HTERT RPE-1 (cell line): ENCODE measurements around the gene NALCN.

Source experiments
- in situ Hi-C: fragments of 300-500 bp; cut with MboI; formaldehyde crosslinking; loops from 4 replicates; pipeline ENCODE4 v1.14.3; 2020; ENCODE audit warnings: low sequenced_read_pairs

The NALCN gene

GRCh38 chr13:101140087-101140770 lies 276.1 kb downstream of the NALCN start:
- in situ Hi-C loops, result no loop called here

GRCh38 chr13:101139081-101139480 lies 277.2 kb downstream of the NALCN start:
- in situ Hi-C loops, result no loop called here

- in situ Hi-C loops, result no loop called here
Measured at GRCh38 chr13:101127741-101128353, 288.5 kb downstream of the NALCN start.

- in situ Hi-C loops, result no loop called here
Measured at GRCh38 chr13:101123028-101123427, 293.3 kb downstream of the NALCN start.

GRCh38 chr13:101121608-101122007 lies 294.7 kb downstream of the NALCN start:
- in situ Hi-C loops, result no loop called here

GRCh38 chr13:101120007-101120406 lies 296.3 kb downstream of the NALCN start:
- in situ Hi-C loops, result no loop called here

- in situ Hi-C loops, result no loop called here
Measured at GRCh38 chr13:101116826-101117225, 299.5 kb downstream of the NALCN start.

GRCh38 chr13:101116341-101116740 lies 300.0 kb downstream of the NALCN start:
- in situ Hi-C loops, result no loop called here

- in situ Hi-C loops, result no loop called here
Measured at GRCh38 chr13:101115762-101116171, 300.5 kb downstream of the NALCN start.

- in situ Hi-C loops, result no loop called here
Measured at GRCh38 chr13:101111894-101112293, 304.4 kb downstream of the NALCN start.

- in situ Hi-C loops, result no loop called here
Measured at GRCh38 chr13:101109005-101109404, 307.3 kb downstream of the NALCN start.

GRCh38 chr13:101098873-101099272 lies 317.4 kb downstream of the NALCN start:
- in situ Hi-C loops, result no loop called here

GRCh38 chr13:101092985-101093384 lies 323.3 kb downstream of the NALCN start:
- in situ Hi-C loops, result no loop called here

- in situ Hi-C loops, result no loop called here
Measured at GRCh38 chr13:101090287-101090686, 326.0 kb downstream of the NALCN start.

GRCh38 chr13:101085551-101085950 lies 330.8 kb downstream of the NALCN start:
- in situ Hi-C loops, result no loop called here

- in situ Hi-C loops, result no loop called here
Measured at GRCh38 chr13:101082441-101082840, 333.9 kb downstream of the NALCN start.

GRCh38 chr13:101080616-101081015 lies 335.7 kb downstream of the NALCN start:
- in situ Hi-C loops, result no loop called here

- in situ Hi-C loops, result no loop called here
Measured at GRCh38 chr13:101065329-101065728, 351.0 kb downstream of the NALCN start.

- in situ Hi-C loops, result no loop called here
Measured at GRCh38 chr13:101059793-101060192, 356.5 kb downstream of the NALCN start.

- in situ Hi-C loops, result no loop called here
Measured at GRCh38 chr13:101058841-101059240, 357.5 kb downstream of the NALCN start.

- in situ Hi-C loops, result no loop called here
Measured at GRCh38 chr13:101053301-101054093, 362.8 kb downstream of the NALCN start.
